ENCODE measurements around the gene CARS2.

DNA sequence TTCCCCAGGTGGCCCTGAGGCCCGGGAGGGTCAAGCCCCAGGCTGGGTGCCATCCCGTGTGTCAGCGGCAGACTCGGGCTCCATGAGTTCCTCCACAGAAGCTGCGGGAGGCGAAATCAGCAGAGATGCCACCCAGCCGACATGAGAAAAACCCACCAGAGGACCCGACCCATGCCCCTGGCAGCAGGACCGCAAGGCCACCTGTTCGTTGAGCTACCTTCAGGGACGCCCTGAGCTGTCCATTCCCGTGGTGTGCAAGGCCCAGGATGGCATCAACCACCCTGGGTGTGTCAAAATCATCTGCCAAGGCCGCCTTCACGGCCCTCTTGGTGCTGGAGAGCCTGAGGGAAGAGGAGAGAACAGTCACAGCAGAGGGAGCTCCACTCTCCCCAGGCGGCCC, 60.2 kb downstream of the CARS2 start:
- TF ChIP-seq, protein P1, sequence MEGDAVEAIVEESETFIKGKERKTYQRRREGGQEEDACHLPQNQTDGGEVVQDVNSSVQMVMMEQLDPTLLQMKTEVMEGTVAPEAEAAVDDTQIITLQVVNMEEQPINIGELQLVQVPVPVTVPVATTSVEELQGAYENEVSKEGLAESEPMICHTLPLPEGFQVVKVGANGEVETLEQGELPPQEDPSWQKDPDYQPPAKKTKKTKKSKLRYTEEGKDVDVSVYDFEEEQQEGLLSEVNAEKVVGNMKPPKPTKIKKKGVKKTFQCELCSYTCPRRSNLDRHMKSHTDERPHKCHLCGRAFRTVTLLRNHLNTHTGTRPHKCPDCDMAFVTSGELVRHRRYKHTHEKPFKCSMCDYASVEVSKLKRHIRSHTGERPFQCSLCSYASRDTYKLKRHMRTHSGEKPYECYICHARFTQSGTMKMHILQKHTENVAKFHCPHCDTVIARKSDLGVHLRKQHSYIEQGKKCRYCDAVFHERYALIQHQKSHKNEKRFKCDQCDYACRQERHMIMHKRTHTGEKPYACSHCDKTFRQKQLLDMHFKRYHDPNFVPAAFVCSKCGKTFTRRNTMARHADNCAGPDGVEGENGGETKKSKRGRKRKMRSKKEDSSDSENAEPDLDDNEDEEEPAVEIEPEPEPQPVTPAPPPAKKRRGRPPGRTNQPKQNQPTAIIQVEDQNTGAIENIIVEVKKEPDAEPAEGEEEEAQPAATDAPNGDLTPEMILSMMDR (optimal IDR thresholded peaks at IDR 0.05 in 1 of 3, IDR thresholded peaks at IDR 0.05 in 1 of 3, conservative IDR thresholded peaks at IDR 0.05 in 1 of 3; ENCODE audit: extremely low read depth in 1 of 3, insufficient read depth in 2 of 3, low read length in 3 of 3): no peak
- no peak for TF ChIP-seq EZH2 (IDR thresholded peaks at IDR 0.05; ENCODE audit: low read length)
